HCT116 (cell line): ENCODE data around the gene MESP2. TPM values are rescaled to one million over a fixed set of nuclear protein-coding genes. Genes with fewer than 3 reads are reported as not detected.
A peak's percentile ranks its signal among the peaks of the same experiment; 100 is the strongest.

Source experiments
- ATAC-seq: fragments of 200-7000 bp; cut with Tn5 transposase; 2 replicates; pipeline ENCODE4 v1.9.1; 2020; ENCODE audit warnings: mild to moderate bottlenecking, moderate library complexity
- BruUV-seq: library from RNA; stranded (reverse); fragments of 400-500 nt; replicated peaks from 2 replicates; lab custom pipeline; 2021; lab: Mats Ljungman, UMichigan
- CTCF ChIA-PET: fragments of 300-600 bp; sonication (Branson Sonifier 250); formaldehyde crosslinking; loops from one replicate; lab custom pipeline; 2021; ENCODE audit warnings: antibody characterized with exemption; lab: Charles Lee
- POLR2A ChIA-PET: fragments of 300-600, 350-600 bp; sonication (Branson Sonifier 250); formaldehyde crosslinking; loops from one replicate; lab custom pipeline; 2021; ENCODE audit warnings: antibody characterized with exemption; lab: Charles Lee
- RAD21 ChIA-PET, 2 experiments: fragments of 300-600 bp; sonication (Branson Sonifier 250); formaldehyde crosslinking; loops; one replicate each; lab custom pipeline; 2023; ENCODE audit warnings: low total read pairs in 2 of 2; ENCODE audit not compliant: uncharacterized antibody in 2 of 2, unreplicated experiment in 2 of 2, low non-redundant PET in 1 of 2; lab: Charles Lee
- DNase-seq: peaks from one replicate; pipeline ENCODE4 v3.0.0-alpha.2; 2010; ENCODE audit warnings: low read depth, low spot score
- H2AFZ ChIP-seq: fragments of 200-600 bp; shearing (Covaris generic), sonication (generic); 2 replicates; pipeline ENCODE4 v1.6.1; 2017; ENCODE audit warnings: low read depth, mixed run types, mixed read lengths, antibody characterized with exemption, low read length; ENCODE audit not compliant: poor library complexity, severe bottlenecking
- H3K27ac ChIP-seq: 2 replicates; pipeline ENCODE4 v1.5.1; 2012; ENCODE audit warnings: low read depth, low read length
- H3K27me3 ChIP-seq: fragments of 200-600 bp; sonication (generic); 2 replicates; pipeline ENCODE4 v1.6.1; 2016; ENCODE audit warnings: mixed run types, low read length, mixed read lengths; ENCODE audit not compliant: insufficient read depth
- H3K36me3 ChIP-seq, 2 experiments: fragments of 200-500 bp in 1 of 2; fragments of 200-600 bp in 1 of 2; sonication (Bioruptor generic) in 1 of 2; sonication (generic) in 1 of 2; 2 replicates each; pipeline versions ENCODE4 v1.5.1 to v1.6.1; 2014 to 2016; ENCODE audit warnings: low read length in 2 of 2, inconsistent platforms in 1 of 2, mixed read lengths in 1 of 2, mixed run types in 1 of 2; ENCODE audit not compliant: insufficient read depth in 2 of 2, control insufficient read depth in 1 of 2
- H3K4me1 ChIP-seq, 2 experiments: fragments of 200-600 bp in 1 of 2; sonication (generic) in 1 of 2; 2 replicates each; pipeline versions ENCODE4 v1.5.1 to v1.6.1; 2012 to 2017; ENCODE audit warnings: low read length in 2 of 2, inconsistent platforms in 1 of 2, mild to moderate bottlenecking in 1 of 2, mixed read lengths in 1 of 2, mixed run types in 1 of 2, moderate library complexity in 1 of 2; ENCODE audit not compliant: insufficient read depth in 2 of 2, control insufficient read depth in 1 of 2
- H3K4me2 ChIP-seq: fragments of 200-600 bp; sonication (generic); 2 replicates; pipeline ENCODE4 v1.6.1; 2017; ENCODE audit warnings: mixed run types, low read length, mixed read lengths
- H3K4me3 ChIP-seq, 2 experiments: fragments of 200-600 bp in 1 of 2; sonication (generic) in 1 of 2; replicated peaks in 1 of 2; 2 replicates each; pipeline ENCODE4 v1.5.1; 2011 to 2016; ENCODE audit warnings: low read length in 2 of 2, control low read depth in 1 of 2, low read depth in 1 of 2, mild to moderate bottlenecking in 1 of 2, mixed read lengths in 1 of 2, mixed run types in 1 of 2
- H3K79me2 ChIP-seq: fragments of 200-600 bp; sonication (generic); 2 replicates; pipeline ENCODE4 v1.6.1; 2017; ENCODE audit warnings: mild to moderate bottlenecking, mixed run types, low read length, moderate library complexity, mixed read lengths; ENCODE audit not compliant: insufficient read depth
- H3K9ac ChIP-seq: fragments of 200-600 bp; sonication (generic); 2 replicates; pipeline ENCODE4 v1.6.1; 2016; ENCODE audit warnings: low read length, mixed read lengths
- H3K9me2 ChIP-seq: fragments of 200-600 bp; sonication (generic), shearing (Covaris generic); 2 replicates; pipeline ENCODE4 v1.6.1; 2017; ENCODE audit warnings: mixed run types, mild to moderate bottlenecking, moderate library complexity; ENCODE audit not compliant: insufficient read depth
- H3K9me3 ChIP-seq, 2 experiments: fragments of 200-500 bp in 1 of 2; fragments of 200-600 bp in 1 of 2; sonication (Bioruptor generic) in 1 of 2; sonication (generic) in 1 of 2; 2 replicates each; pipeline ENCODE4 v1.6.1; 2014 to 2017; ENCODE audit warnings: low read length in 2 of 2, mixed read lengths in 2 of 2, inconsistent platforms in 1 of 2, low read depth in 1 of 2, mild to moderate bottlenecking in 1 of 2, mixed run types in 1 of 2, moderate library complexity in 1 of 2; ENCODE audit not compliant: control insufficient read depth in 1 of 2, insufficient read depth in 1 of 2
- H4K20me1 ChIP-seq: fragments of 200-600 bp; sonication (generic), shearing (Covaris generic); 2 replicates; pipeline ENCODE4 v1.6.1; 2017; ENCODE audit warnings: mixed run types, mild to moderate bottlenecking, moderate library complexity; ENCODE audit not compliant: insufficient read depth
- EGR1 ChIP-seq: IDR thresholded peaks from 2 replicates; pipeline ENCODE4 v1.6.1; 2012; ENCODE audit warnings: low read depth
- EZH2 ChIP-seq: fragments of 200-600 bp; sonication (generic); IDR thresholded peaks from 2 replicates; pipeline ENCODE4 v1.6.1; 2017; ENCODE audit warnings: antibody characterized with exemption, mixed run types
- EZH2phosphoT487 ChIP-seq: fragments of 200-600 bp; IDR thresholded peaks from 2 replicates; pipeline ENCODE4 v1.6.1; 2018; ENCODE audit warnings: antibody characterized with exemption, borderline replicate concordance
- RAD21 ChIP-seq: IDR thresholded peaks from 2 replicates; pipeline ENCODE4 v1.6.1; 2012; ENCODE audit warnings: low read depth, mild to moderate bottlenecking
- SRF ChIP-seq: IDR thresholded peaks from 2 replicates; pipeline ENCODE4 v1.6.1; 2012; ENCODE audit warnings: low read depth
- TCF7L2 ChIP-seq: IDR thresholded peaks from 2 replicates; pipeline ENCODE4 v1.7.0; 2011; ENCODE audit warnings: borderline replicate concordance, inconsistent platforms; ENCODE audit not compliant: insufficient read depth, insufficient read length; ENCODE audit errors: extremely low read depth
- ZNF274 ChIP-seq: fragments of 200-500 bp; sonication (Bioruptor generic); IDR thresholded peaks from 2 replicates; pipeline ENCODE4 v1.6.1; 2014; ENCODE audit warnings: mild to moderate bottlenecking, low read depth, low read length, inconsistent platforms
- intact Hi-C: fragments of 100-400 bp; cut with micrococcal nuclease; formaldehyde crosslinking; loops from 2 replicates; pipeline ENCODE4 v1.10.0; 2022
- total RNA-seq: library from RNA; stranded (reverse); gene quantifications from one replicate; pipeline ENCODE4 v1.2.1, GENCODE V29; 2021; ENCODE audit not compliant: unreplicated experiment

The MESP2 gene
- total RNA-seq, 1 experiment from 2014 or later: 0.20 TPM

DNA sequence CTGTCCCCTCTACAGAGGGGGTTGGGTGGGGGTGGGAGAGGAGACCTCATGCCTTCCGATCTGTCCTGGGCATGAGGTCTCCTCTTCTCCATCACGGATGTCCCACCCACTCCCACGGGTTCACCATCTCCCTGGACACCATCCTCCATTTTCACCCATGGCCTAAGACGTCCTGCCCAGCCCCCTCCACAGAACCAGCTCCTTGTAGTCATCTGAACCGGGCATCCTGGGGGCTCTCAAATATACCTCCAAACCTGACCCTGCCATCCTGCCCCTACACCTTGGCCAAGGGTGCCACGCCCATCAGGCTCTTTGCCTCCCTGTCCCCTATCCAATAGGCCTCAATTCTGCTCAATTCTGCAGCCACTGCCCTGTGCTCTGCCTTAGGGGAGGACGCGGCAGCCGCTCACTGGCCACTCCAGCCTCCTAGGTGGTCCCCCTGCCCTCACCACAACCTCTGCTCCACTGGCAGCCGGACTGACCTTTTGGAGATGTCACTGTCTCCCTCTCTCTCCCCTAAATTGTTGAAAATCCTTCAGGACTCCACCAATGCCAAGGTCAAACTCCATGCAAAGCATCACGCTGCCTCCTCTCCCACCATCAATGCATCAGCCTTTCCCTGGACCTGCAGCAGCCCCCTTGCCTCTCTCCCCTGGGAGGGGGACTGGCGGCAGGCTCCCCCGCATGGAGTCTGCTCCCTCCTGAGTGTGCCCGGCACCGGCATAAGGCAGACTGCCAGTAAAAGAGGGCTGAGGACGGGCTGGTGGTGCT, 47.9 kb downstream of the MESP2 start:
- Histone ChIP-seq H3K36me3 (no peaks in the 10 kb centered on the region), H3K9ac (no peak overlapping the region), H2AFZ (no peak overlapping the region), H3K4me1 (peaks cover 5 to 44% of the 10 kb centered on the region in 2 experiments; a peak in 3 of 4 replicates), H3K9me2 (no peaks in the 10 kb centered on the region), H3K9me3 (no peaks in the 10 kb centered on the region), H3K79me2 (no peaks in the 10 kb centered on the region), H3K4me3 (no peak overlapping the region), H3K27me3 (no peaks in the 10 kb centered on the region), H4K20me1 (no peaks in the 10 kb centered on the region), H3K27ac (no peak overlapping the region), H3K4me2 (peak overlapping the region; percentile 57)
- no peak for DNase-seq
- intact Hi-C loops: no loop called here
- CTCF ChIA-PET: no interaction called here
- RAD21 ChIA-PET: no interaction called here
- BruUV-seq: no TSS peak
- POLR2A ChIA-PET: no interaction called here
- ATAC-seq: no peak
- no peak for TF ChIP-seq TCF7L2
- TF ChIP-seq EGR1: no peak
- no peak for TF ChIP-seq ZNF274

DNA sequence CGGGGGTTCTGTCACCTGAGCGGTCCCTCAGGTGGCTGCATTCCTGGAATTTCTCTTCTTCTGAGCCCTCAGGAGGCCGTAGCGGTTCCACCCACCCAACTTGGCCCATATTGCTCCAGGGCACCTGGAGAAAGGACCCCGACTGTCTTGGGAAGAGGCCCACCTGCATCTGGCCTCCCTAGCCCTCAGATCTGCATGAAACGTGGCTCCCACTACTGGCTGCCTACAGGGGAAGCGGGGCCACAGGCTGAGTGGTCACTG, 48.4 kb downstream of the MESP2 start:
- Histone ChIP-seq H3K79me2 (no peaks in the 10 kb centered on the region), H3K9ac (no peak overlapping the region), H3K4me3 (no peak overlapping the region), H3K27me3 (no peaks in the 10 kb centered on the region), H3K9me3 (no peaks in the 10 kb centered on the region), H3K36me3 (no peaks in the 10 kb centered on the region), H3K9me2 (no peaks in the 10 kb centered on the region), H4K20me1 (no peaks in the 10 kb centered on the region), H3K4me1 (peaks cover 5 to 44% of the 10 kb centered on the region in 2 experiments; a peak in 3 of 4 replicates), H3K27ac (no peak overlapping the region), H3K4me2 (no peak overlapping the region), H2AFZ (no peak overlapping the region)
- TF ChIP-seq SRF (no peak), EZH2 (no peak), TCF7L2 (no peak), RAD21 (no peak), ZNF274 (no peak), EZH2phosphoT487 (no peak)
- RAD21 ChIA-PET: no interaction called here
- no peak for ATAC-seq
- no peak for DNase-seq
- no TSS peak for BruUV-seq
- POLR2A ChIA-PET: no interaction called here
- CTCF ChIA-PET: no interaction called here
- intact Hi-C loops: no loop called here
